GM21423 (cell line): ENCODE results near the gene ADNP2.

Source experiments
- ATAC-seq: cut with Tn5 transposase; IDR thresholded peaks from one replicate; pipeline ENCODE4 v1.9.1; 2021; ENCODE audit warnings: mild to moderate bottlenecking, moderate library complexity; ENCODE audit not compliant: unreplicated experiment

ADNP2 gene

GRCh38 chr18:80188643-80189530 lies 79.8 kb downstream of the ADNP2 start:
- no peak for ATAC-seq

DNA sequence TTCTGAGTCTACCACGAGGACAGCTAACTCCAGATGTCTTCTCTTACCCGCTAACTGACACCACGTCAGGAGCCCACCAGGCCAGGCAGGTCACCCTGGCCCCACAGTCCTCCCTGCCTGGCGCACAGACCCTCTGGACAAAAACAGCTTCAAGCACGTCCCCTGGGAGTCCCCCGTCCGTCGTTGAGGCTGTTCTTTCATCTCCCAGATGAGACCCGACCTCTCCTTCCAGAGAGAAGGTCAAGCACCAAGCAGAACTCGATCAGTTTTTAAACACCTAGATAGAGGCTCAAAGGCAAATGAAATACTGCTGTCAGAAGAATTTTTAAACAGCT lies 80.4 kb downstream of the ADNP2 start:
- no peak for ATAC-seq
